DOHH2 (cell line): ENCODE measurements around the gene GPR65.

ENCODE experiments used
- CTCF ChIP-seq: fragments of 200-600 bp; sonication (generic); IDR thresholded peaks from one replicate; pipeline ENCODE4 v1.5.1; 2014; ENCODE audit warnings: antibody characterized with exemption, mild to moderate bottlenecking, low read depth, low read length; ENCODE audit not compliant: poor library complexity, severe bottlenecking
- EZH2phosphoT487 ChIP-seq: fragments of 200-600 bp; sonication (generic); IDR thresholded peaks from 2 replicates; pipeline ENCODE4 v1.6.1; 2017; ENCODE audit warnings: borderline replicate concordance, mild to moderate bottlenecking, antibody characterized with exemption, low read length, moderate library complexity, mixed read lengths

DNA sequence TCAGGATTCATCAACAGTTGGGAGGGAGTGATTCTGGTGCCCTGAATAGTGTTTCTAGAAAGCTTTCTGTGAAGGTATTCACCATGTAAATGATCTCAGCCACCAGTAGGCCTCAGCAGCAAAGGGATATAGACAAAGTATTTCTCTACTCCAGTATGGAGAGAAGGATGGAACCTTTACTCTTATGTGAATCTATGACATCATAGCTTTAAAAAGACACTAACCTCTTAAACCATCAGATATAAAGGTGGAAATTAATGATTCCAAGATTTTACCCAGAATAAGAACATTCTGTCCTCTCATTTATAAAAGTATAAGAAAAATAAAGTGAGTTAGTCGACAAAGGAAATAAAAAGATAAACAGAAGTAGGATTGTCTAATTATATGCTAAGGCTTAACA is 4.6 kb downstream of the GPR65 start:
- no peak for TF ChIP-seq CTCF
- no peak for TF ChIP-seq EZH2phosphoT487
